HL-60/S4 treated with phorbol 12-myristate 13-acetate at 8.2 ng/mL for 4 days and 3 days (cell line): ENCODE data around the gene APP.

ENCODE experiments used
- in situ Hi-C: fragments of 300-500 bp; cut with MboI; formaldehyde crosslinking; loops from 2 replicates; pipeline ENCODE4 v1.15.0; 2022; ENCODE audit warnings: low sequenced_read_pairs

Gene APP

DNA sequence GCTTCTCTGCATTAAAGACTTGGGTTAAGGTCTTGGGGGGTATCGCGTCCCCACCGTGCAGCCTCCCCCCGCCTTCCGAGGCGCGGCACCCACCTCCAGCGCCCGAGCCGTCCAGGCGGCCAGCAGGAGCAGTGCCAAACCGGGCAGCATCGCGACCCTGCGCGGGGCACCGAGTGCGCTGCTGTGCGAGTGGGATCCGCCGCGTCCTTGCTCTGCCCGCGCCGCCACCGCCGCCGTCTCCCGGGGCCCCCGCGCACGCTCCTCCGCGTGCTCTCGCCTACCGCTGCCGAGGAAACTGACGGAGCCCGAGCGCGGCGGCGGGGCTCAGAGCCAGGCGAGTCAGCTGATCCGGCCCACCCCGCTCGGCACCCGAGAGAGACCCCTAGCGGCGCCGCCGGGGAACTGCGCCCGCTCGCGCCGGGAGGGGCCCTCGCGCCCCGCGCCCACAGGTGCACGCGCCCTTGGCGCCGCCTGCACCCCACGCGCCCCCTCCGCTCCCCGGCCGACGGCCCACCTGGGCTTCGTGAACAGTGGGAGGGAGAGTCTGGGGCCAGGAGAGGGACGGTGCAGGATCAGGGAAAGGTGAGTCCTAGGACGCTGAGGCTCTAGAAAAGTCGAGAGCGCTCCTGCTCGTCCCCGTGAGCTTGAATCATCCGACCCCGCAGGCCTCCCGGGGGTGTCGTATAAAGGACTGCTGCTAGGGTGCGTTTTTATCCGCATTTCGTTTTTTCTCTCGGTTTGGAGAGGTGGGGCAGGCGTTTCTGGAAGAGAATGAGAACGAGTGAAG is at the start of gene APP:
TSS of gene APP (minus strand) at position 300 of the 787 bp plus-strand sequence. CDS start at position 150, 150 bp downstream.
- in situ Hi-C loops = loop anchor here (25.0 kb wide), 1 partner anchor 433 kb away; the partner anchor contains the start of genes ATP5PF and GABPA

DNA sequence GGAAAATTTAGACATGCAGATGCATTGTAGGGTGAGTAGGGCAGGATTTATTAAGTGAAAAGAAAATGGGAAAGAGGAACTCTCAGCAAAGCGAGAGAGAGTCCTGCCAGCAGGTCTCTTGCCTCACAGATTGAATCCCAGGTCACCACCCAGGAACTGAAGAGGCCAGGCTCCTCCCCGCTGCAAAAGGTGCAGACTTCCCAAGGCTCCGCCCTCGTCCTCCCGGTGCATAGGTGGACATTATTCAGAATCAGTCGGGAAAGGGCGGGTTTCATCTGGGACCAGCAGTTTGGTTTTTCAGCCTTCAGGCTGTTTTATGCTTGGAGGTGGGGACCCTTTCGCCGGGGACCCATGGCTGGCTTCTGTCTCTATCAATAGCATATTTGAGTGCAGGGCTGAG is 41.6 kb upstream of the APP start:
- in situ Hi-C loops = no loop called here

DNA sequence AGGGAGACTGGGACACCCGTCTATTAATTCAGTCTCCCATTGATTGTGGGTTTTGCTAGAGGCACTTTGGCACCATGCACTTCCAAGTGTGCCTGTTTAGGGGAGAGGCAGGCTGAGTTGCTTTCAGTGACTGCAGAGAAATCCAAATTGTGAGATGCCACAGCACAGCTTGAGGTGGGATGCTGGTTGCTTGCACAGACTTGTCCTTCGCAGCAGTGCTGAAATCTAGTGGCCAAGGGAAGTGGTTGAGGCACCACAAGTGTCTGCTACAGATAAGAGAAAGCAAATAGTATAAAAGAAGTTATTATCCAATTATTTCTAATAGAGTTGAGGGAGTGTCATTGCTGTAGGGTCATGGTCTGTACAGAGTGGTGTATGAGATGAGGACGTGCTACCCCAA is 40.0 kb upstream of the APP start:
- in situ Hi-C loops = no loop called here

DNA sequence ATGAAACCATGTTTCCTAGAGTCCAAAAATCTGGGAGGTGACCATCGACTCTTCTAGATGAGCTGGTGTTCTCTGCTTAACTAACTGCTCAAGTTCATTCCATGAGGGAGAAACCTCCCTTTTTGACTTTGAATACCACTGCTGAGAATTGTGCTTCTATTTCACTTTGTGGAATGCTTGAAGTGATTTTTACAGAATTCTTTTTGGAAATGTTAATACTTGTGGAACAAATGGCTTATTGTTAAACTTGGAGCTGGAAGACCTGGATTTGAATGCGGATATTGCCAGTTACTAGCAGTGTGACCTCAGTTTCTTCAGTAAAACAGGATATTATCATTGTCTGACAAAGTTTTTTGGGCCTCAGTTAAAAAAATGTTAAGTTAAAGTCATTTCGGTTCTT is 36.5 kb upstream of the APP start:
- in situ Hi-C loops = no loop called here

DNA sequence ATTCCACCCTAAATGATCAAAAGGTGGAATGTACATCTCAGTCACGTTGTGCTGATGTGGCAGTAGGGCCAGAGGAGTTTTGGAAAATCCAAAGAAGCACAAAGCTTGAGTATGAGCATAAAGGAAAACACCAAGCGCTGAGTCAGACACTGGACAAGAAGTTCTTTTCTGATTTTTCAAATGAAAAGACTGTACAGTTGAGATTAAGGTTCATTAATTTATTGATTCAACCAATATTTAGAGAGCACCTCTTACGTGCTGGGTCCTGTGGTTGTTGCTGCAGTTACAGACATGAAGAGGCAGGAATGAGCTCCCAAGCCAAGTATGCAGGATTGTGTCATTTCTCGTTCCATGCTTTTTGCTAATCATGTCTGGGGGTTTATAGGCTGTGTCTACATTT is 28.9 kb upstream of the APP start:
- in situ Hi-C loops = loop anchor here (25.0 kb wide), 1 partner anchor 312 kb away; no protein-coding TSS in a partner anchor

DNA sequence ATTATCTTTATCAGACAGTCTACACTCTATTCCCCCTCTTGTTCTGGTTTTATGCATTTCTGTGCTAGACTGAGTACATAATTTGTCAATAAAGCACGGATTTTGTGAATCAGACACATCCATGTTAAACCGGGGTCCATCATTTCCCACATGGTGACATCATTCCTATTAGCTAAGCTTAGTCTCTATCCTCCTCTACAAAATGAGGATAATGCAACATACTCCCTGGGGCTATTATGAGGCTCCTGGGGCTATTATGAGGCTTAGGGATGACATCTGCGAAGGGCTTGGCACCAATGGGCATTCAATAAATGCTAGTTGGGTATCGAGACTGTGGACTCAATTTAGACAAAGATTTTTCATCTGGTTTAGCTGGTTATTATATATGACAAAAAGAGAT is 25.1 kb upstream of the APP start:
- in situ Hi-C loops = loop anchor here (25.0 kb wide), 1 partner anchor 308 kb away; no protein-coding TSS in a partner anchor

DNA sequence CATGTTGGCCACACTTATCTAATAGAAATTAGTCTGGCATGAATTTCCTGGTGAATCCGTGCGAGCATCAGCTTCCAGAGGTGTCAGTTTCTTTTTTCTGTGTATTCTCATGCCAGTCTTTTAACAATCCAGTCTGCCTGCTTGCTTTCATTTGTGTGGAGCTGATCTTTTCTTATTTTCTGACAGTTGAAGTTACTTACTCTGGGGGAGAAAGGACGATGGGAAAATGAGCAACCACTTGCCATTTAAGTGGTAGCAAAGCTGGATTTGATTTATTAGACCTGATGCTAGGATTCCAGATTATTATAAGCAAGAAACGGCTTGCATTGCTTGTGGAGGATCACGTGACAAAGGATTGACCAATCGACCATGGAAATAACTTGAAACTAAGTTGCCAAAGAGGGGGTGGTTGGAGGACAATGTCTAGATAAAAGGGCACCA is 24.3 kb upstream of the APP start:
- in situ Hi-C loops = loop anchor here (25.0 kb wide), 1 partner anchor 308 kb away; no protein-coding TSS in a partner anchor

DNA sequence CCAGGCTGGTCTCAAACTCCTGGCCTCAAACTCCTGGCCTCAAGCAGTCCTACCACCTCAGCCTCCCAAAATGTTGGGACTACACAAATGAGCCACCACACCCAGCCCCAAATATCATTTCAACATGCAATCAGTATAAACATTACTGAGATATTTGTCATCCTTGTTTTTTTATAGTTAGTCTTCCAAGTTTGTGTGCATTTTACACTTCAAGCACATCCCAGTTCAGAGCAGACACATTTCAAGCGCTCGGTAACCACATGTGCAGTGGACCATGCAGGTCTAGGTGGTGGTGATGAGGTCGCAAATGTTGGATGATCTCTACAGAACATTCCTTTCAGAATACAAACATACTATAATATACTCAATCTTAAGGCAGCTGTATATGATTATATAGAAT is 23.8 kb upstream of the APP start:
- in situ Hi-C loops = loop anchor here (25.0 kb wide), 1 partner anchor 307 kb away; no protein-coding TSS in a partner anchor

DNA sequence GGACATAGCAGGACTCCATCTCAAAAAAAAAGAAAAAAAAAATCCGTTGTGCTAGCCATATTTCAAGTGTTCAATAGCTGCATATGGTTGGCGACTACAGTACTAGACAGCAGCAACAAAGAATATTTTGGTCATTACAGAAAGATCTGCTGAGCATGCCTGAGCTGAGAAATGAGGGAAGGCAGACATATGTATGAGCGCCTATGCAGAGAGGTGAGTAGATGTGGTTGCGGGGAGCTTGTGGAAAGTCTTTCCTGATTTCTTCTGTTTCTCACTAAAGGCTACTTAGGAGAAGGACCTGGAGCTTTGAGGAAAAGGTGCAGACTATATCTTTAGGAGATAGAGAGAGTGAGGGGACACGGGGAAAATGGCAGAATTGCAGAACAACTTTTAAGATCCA is 21.0 kb upstream of the APP start:
- in situ Hi-C loops = loop anchor here (25.0 kb wide), 1 partner anchor 304 kb away; no protein-coding TSS in a partner anchor

DNA sequence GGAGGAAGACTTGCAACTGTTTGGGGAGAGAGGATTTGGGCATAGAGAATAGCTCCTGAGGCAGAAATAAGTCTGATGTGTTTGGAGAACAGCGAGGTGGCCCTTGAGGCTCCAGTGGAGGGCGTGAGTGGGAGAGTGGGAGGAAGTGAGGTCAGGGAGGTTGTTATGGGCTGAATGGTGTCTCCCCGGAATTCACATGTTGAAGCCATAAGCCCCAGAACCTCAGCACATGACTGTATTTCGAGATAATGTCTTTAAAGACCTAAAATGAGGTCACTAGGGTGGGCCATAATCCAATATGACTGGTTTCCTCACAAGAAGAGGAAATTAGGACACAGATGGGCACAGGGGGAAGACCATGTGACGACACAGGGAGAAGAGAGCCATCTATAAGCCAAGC is 17.9 kb upstream of the APP start:
- in situ Hi-C loops = loop anchor here (25.0 kb wide), 1 partner anchor 301 kb away; no protein-coding TSS in a partner anchor

DNA sequence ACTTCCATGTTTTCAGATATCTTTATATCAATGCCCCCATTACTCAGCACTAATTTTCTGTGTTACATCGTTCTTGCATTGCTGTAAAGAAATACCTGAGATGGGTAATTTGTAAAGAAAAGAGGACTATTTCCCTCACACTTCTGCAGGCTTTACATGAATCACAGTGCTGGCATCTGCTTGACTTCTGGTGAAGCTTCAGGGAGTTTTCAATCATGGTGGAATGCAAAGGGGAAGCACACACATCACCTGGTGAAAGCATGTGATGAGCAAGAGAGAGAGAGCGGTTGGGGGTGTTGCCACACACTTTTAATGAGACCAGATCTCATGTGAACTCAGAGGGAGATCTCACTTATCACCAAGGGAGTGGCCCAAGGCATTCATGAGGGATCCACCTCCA is 14.9 kb upstream of the APP start:
- in situ Hi-C loops = loop anchor here (25.0 kb wide), 1 partner anchor 298 kb away; no protein-coding TSS in a partner anchor

DNA sequence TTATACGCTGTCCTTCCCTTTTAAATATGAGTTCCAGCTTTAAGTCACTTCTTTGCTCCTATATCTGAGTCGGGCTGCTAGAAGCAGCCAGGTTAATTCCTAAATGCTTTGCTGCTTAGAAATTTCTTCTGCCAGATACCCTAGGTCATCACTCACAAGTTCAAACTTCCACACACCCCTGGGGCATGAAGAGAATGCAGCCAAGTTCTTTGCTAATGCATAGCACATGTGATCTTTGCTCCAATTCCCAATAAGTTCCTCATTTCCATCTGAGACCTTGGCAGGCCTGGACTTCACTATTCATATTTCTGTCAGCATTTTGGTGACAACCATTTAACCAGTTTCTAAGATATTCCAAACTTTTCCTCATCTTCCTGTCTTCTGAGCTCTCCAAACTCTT is 14.5 kb upstream of the APP start:
- in situ Hi-C loops = loop anchor here (25.0 kb wide), 1 partner anchor 298 kb away; no protein-coding TSS in a partner anchor

DNA sequence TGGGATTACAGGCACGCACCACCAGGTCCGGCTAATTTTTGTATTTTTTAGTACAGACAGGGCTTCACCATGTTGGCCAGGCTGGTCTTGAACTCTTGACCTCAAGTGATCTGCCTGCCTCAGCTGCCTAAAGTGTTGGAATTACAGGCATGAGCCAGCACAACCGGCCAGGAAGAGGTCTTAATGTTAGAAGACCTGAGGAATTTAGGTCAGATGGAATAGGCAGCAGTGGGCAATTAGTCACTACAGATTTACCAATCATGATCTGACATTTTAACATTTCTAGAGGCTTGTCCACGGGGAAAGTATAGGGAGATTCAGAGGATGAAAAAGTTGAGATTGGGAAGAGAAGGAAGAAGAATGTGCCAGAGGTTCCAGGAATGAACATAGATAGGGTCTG is 8.9 kb upstream of the APP start:
- in situ Hi-C loops = loop anchor here (25.0 kb wide), 1 partner anchor 292 kb away; no protein-coding TSS in a partner anchor

DNA sequence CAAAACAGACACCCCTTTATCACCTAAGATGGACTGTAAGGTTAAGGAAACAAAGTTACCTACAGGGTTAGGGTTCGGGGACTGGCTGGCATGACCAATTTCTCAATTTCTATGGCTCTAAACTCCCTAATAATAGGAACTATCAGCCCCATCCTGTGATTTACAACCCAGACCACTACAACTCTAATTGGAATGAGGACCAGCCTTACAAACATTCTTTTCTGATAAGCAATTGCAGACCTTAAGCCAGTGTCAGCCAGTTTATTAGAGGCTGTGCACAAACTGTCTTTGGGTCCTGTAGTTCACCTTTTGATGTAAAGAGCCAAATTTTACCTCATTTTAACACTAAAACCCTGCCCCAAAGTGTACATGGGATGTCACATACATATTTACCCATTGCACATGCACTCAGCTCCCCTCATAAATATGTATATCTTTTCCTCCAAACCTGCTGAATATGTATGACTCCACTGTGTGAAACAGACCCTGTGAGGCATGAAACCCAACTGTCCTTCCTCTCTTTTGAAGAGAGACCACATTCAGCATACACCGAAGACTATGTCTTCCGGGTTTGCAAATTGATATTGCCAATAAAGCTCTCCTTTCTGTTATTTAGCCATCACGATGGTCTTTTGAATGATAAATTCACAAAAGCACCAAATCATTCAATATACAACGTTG is 7.3 kb upstream of the APP start:
- in situ Hi-C loops = loop anchor here (25.0 kb wide), 1 partner anchor 291 kb away; no protein-coding TSS in a partner anchor

DNA sequence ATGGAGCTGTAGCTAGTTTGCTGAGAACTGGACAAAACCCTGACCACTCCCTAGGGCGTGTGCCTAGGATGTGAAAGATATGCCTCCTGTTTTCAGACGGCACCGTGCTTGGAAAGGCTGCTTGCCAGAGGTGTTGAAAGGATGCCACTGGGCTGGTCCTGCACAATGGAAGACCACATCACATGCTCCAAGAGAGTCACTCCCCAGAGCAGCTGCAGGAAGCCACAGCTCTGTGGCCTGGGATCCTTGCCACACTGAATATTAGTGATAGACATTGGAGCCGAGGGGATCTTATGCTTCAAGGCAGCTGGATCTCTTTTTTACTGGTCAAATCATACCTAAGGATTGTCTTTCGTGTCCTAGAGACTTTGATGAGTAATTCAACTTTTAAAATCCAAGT is 6.6 kb upstream of the APP start:
- in situ Hi-C loops = loop anchor here (25.0 kb wide), 1 partner anchor 290 kb away; no protein-coding TSS in a partner anchor

DNA sequence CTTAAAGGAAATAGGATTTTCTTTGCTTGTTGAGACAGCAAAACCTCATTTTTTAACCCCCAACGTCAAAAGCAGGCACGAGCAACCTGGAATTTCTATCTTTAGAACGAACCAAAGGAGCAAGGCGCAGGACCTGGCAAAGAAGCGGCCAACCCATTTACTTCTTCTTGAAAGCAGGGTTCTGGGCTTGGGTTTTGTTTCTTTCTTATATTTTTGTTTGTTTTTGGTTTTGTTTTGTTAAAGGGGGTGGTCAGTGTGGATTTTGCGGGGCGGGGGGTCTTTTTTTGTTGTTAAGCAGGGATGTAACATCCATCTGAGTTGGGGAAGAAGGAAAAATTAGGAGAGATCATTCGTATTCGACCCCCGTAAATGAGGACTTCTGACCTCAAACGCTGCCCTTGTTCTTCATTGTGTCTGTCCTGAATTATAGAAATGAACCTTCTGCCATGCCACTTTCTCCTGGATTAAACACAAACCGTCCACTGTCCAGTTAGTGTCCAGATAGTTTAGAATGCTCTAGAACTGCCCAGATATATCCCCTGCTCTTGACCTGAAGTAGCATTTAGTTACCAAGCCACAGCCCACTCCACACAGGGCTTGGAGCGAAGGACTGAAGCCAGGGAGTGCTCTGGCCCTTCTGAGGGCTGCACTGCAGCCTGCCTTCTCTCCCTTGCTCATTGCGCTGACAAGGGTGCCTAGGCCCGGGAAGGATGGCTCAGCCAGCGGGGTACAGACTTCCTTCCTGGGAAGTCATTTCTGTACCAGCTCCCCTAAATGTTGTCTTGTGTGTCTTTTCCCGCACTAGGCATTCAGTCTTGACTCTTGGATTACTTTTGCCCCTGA is 909 bp upstream of the APP start:
- in situ Hi-C loops = loop anchor here (25.0 kb wide), 1 partner anchor 434 kb away; the partner anchor contains the start of genes ATP5PF and GABPA

DNA sequence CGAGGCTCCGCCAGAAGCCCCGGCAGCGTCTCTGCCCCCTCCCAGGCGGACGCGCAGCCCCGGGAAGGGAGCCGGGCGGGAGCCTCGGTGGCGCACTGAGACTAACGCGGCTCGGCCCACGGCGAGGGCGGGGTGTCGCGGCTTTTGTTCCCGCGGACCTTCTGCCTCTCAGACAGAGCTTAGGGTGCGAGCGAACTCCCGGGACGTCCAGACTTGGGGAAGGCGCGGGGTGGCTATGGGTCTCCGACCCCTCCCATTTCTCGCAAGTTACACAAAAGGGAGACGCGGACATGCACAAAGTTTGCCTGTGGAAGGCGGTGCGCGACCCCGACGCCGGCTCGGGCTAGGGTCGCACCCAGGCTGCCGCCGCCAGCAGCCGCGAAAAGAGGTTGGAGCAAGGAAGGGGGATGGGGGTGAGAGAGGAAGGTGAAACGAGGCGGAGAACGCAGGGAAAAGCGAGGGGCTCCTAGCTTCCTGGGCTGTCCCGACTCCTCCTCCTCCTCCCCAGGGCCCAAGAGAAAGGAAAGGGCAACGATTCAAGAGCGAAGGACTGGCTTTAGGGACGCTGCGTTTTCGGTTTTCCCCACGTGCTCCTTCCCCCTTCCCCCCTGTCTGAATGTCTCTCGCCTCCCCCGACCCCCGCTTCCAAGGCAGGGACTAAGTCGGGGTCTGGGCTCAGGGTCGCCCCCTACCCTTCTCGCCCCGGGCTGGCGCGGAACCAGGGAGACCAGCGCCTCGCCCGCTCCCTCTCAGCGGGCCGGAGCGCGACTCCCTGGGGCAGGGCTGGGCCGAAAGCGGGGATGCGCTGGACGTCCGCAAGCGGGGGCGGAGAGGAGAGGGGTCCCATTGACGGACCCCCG is 729 bp downstream of the APP start:
- in situ Hi-C loops = loop anchor here (25.0 kb wide), 1 partner anchor 433 kb away; the partner anchor contains the start of genes ATP5PF and GABPA

DNA sequence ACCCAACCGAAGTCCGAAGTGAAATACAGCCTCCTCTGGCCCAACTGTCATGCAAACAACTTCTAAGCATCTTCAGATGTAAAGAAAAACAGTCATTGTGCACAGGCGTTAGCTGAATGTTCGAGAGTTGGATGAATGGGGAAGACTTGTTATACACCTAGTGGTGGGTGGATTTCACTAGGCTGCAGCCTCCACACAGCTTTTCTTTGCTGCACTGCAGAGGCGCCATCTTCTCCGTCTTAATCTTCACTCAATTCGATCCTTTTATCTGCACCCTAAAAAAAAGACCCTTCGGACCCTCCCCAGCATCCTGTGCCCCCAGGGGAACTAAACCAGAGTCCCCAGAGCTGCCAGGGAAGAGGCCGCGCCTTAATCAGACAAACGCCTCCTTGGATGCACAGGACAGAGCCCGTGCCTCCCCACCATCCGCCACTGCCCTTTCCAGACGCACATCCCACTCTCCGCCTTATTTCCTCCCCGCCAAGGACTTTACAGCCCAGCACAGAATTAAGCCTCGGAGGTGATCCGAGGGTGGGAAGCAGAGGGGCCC is 1.4 kb downstream of the APP start:
- in situ Hi-C loops = loop anchor here (25.0 kb wide), 1 partner anchor 432 kb away; the partner anchor contains the start of genes ATP5PF and GABPA

DNA sequence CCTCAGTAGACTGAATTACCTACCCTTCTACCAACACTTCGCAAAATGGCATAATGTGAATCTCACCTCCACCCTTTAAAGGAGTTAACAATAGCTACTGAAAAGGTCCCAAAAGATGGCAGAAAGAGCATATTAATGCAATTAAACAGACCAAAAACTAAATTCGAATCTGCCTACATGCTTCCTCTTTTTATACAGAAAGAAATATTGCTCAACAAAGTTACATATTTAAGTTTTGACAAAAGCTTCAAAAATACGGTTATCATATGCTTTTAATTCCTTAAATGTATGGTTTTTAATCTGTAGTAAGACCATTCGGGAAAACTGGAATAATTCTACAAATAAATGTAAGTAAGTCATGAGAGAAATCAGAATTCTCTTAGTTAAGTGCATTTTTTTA is 2.2 kb downstream of the APP start:
- in situ Hi-C loops = loop anchor here (25.0 kb wide), 1 partner anchor 431 kb away; the partner anchor contains the start of genes ATP5PF and GABPA
